ENCODE data around the gene ARHGAP22.

ARHGAP22 gene

GRCh38 chr10:48474765-48475365 lies 130.0 kb downstream of the ARHGAP22 start:
- no peak for DNase-seq

DNA sequence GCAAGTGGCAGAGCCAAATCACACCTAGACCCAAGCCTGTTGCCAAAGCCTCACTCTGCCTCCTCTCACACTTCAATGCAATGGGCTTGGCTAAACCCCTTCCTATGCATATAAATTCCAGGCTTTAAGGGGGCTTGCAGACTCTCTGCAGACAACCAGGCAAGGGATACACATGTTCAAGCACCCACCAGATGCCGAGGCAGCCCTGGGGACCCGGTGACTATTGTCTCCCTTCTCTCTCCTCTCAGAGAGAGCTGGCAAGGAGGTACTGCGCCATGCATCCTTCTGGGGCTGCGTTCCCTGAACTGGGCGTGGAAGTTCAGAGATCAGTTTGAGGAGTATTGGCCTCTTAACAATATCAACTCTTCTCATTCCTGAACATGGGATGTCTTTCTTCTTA lies 131.2 kb downstream of the ARHGAP22 start:
- no peak for DNase-seq

GRCh38 chr10:48472501-48473069 lies 132.3 kb downstream of the ARHGAP22 start:
- no peak for DNase-seq

- DNase-seq, result no peak
These were observed 133.7 kb downstream of the ARHGAP22 start for GRCh38 chr10:48470893-48471805.

DNA sequence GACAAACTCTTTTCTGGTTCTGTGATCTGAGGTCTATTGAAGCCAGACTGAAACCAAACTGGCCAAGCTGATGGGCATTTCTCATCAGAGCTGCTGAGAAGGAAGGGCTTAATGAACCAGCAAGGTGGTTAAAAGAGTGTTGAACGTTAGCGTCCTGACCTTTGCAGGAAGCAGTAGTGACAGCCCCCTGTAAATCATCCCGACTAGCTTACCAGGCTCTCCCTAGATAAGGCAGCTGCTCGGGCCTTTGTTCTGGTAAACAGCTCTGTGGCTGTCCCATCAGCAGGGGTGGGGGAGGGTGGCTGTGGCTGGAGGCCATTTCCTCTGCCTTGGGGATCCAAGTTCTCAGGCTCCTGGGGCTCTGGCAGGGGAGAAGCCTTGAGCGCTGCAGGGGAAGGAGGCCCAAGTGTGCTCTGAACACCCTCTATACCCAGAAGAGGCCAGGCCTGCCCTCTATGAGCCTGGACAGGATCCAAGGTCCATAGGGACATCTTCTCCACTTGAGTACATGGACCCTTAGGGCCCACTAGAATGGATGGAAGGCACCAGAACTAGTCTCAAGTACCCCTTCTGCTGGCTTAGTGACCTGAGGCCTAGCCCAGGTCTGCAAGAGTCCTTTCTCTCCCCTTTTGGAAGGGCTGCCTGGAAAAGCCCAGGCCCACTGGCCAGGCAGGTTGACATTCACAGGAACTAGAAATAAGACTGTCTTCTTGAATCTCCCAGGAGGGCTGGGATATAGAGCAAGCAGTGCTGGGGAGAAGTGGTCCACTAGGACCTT lies 134.6 kb downstream of the ARHGAP22 start:
- DNase-seq, result no peak

DNA sequence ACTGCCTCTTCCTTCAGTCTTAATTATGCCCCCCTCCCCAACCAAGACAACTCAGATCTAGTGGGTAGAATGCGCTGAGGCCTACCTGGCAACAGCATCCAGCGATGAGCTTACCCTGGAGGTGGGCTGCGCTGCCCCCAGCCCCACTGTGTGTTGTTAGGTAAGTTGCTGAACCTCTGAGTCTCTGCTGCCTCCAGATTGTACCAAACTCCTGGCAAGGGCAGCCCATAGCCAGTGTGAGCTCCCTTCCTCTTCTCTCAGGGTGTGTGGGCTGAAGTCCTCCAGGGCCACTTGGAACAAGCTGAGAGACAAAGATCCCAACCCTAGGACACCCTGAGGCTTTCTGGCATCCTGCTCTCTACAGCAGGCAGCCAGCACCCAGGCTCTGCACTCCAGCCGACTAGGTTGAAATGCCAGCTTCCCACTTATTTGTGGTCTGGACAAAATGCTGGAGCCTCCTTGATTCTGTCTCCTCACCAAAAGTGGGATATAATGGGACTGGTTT lies 135.3 kb downstream of the ARHGAP22 start:
- no peak for DNase-seq

DNA sequence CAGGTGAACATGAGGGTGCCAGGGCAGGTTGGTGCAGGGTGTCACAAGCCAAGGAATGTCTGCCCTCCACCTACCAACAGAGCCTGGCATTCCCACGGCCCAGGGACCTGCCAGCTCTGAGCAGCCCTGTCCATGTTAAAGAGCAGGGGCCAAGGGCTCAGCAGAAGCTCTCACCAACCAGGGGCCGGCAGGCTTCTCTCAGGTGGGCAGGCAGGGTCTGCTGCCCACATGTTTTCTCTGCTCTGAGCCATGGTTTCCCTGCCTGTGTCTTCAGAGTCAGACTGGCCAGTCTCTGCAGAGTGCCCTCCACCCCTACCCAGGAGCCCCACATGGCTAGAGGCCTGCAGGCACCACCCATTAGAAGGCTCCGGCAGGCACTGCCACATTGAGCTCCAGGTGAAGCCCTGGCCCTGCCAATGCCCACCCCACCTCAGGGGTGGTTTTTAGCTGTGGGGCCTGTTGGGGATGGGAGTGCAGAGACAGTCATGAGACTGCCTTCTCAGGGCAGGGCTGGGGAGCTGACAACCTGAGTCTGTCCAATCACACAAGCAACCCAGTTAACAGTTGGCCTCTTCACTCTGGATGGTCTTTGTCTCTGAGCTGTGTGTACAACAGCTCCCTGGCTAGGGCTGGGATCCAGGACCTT lies 135.9 kb downstream of the ARHGAP22 start:
- no peak for DNase-seq

GRCh38 chr10:48468130-48468790 lies 136.6 kb downstream of the ARHGAP22 start:
- DNase-seq, result no peak

DNA sequence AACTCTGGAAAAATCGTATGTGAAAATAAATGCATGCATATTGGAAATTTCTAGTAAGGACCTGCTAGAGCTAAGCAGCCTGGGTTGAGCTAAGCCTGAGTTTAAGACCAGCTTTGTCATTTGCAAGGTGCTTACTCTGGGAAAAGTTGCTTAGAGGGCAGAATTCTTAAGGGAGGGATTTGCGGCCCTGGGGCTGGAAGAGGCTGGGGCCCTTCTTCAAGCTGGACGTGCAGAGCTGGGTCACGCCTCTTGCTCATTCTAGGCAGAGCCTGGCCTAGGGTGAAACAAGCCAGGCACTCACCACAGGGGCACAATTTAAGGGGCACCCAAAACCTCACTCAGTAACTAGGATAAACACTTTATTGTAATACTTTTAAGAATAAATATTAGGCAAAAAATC lies 137.2 kb downstream of the ARHGAP22 start:
- no peak for DNase-seq

GRCh38 chr10:48466611-48467240 lies 138.1 kb downstream of the ARHGAP22 start:
- no peak for DNase-seq

DNA sequence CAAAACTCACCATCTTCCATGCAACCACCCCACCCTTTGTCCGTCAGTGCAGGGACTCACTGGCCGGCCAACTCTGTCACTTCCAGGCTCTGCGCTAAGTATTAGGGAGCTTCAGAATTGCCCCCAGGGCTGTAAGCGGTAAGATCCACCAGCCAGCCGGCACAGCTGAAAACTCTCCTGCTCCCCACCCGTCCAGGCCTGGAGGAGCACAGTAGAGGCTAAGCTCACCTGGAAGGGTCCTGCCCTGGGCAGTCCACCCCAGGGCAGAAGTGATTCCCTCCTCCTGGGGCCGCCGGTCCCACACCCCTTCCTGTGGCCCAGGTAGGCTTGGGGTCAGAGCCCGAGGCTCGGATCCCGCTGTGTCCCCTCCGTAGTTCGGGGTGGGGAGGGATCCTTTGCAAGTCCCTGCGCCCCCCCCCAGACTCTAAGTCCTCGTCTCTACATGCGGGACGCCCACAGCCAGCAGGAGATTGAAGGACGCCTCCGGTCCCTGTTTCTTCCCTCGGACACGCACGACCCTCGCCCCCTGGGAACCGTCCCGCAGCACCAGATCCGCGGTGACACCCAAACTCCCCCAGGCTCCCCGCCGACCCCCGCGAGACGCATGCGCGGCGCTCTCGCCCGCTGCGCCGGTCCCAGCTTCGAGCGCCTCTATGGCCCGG lies 138.9 kb downstream of the ARHGAP22 start:
- no peak for DNase-seq

- DNase-seq, result no peak
These were observed 139.8 kb downstream of the ARHGAP22 start for GRCh38 chr10:48464871-48465736.

DNA sequence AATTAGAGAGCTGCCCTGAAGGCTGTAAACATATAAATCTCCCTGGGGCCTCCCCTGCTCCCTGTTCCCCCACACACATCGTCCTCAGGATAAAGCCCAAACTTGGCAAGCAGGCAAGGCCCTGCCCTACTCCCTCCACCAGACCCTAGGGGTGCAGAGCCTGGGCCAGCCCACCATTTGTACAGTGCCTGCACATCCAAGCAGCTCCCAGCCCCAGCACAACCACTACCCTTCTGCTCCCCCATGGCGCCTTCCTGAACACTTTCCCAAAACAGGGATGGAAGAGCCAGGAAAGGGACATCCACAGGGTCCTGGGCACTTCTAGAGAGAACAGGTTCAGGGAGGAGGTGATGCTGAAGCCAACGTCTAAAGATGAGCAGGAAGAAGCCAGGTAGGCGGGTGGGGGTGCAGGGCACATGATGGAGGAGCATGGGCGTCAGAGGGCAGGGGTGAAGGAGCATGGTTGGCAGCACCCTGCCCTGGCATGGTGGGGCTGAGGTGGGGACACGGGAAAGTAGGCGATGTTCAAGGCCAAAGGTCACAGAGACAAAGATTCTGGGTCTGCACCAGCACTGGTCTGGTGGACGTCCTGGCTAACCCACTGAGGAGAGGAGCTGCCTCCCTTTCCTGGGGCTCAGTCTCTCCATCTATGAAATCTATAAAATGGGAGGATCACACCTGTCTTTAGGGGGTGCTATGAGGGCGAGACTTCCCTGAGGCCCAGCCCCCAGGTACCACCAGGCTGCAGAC lies 140.6 kb downstream of the ARHGAP22 start:
- no peak for DNase-seq

- DNase-seq, result no peak
These were observed 141.4 kb downstream of the ARHGAP22 start for GRCh38 chr10:48463318-48464003.

GRCh38 chr10:48462482-48463020 lies 142.3 kb downstream of the ARHGAP22 start:
- no peak for DNase-seq

DNA sequence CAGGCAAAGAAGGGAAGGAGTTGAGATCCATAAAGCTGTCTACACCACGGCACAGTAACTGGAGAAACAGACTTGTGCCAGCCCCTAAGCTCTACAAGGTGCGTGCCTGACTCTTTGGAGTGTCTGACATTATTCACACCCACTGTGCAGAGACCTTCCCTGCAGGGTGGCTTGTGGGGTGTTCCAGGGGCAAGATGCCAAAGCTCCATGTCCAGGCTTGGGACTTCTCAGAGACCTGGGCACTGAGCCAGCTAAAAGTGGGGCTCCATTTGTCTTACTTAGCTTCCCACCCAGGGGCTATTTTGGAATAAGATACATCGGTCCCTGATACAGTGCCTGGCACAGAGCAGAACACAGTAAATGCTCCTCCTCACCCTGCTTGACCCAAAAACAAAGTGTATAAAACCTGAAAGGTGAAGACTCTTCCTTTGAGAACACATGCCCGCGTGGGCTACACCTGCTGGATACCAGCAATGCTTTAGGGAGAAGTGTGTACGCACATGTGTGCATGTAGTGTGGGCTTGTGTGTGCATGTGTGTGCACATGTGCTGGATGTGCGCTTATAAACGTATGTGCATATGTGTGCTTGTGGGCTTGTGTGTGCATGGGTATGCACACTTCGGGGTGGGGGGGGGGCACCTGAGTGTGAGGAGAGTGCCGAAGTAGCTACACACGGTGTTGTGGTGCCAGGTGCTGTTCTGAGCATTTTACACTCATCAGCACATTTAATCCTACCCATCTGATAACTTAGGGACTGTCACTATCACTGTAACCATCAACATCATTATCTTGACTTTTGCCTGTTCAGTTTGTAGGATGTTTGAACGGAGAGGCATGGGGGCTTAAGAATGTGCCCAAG lies 143.0 kb downstream of the ARHGAP22 start:
- DNase-seq, result no peak

DNA sequence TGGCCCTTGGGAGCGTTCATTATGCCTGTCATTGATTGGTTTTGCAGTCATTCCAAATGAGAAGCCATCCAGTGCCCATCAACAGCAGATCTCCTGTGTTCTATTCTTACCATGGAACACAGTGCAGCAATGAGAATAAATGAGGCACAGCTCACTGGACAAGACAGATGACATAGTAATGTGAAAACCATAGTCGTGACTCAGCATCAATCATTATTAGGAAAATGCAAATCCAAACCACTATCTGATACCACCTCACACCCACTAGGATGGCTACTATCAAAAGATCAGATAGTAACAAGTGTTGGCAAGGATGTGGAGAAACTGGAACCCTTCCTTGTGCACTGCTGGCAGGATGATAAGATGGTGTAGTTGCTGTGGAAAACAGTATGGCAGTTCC lies 144.7 kb downstream of the ARHGAP22 start:
- no peak for DNase-seq
